Measurements from ENCODE around the gene TMEM117.

TMEM117 gene

GRCh38 chr12:43815416-43815815 is 20.5 kb upstream of the TMEM117 start:
- Histone ChIP-seq H3K79me2 (ENCODE audit: low read length) (no peaks in the 10 kb centered on the region), H3K27me3 (ENCODE audit: low read depth, low read length) (no peaks in the 10 kb centered on the region), H3K36me3 (replicated peaks; ENCODE audit: low read depth, low read length) (no peaks in the 10 kb centered on the region), H3K9ac (ENCODE audit: low read length) (no peak overlapping the region), H3K4me3 (ENCODE audit: low read length) (no peak overlapping the region), H3K4me2 (ENCODE audit: low read length) (no peak overlapping the region), H3K9me3 (ENCODE audit: insufficient read depth, low read length) (no peaks in the 10 kb centered on the region), H2AFZ (ENCODE audit: low read depth, low read length) (no peak overlapping the region), H4K20me1 (ENCODE audit: insufficient read depth, low read length) (no peaks in the 10 kb centered on the region), H3K27ac (ENCODE audit: low read length) (no peak overlapping the region), H3K4me1 (ENCODE audit: low read length) (no peaks in the 10 kb centered on the region)
- no peak for TF ChIP-seq CTCF (IDR thresholded peaks at IDR 0.05; ENCODE audit: low read depth, low read length)
- TF ChIP-seq EZH2phosphoT487 (IDR thresholded peaks at IDR 0.05; ENCODE audit: low read depth), result no peak

- H3K4me2 ChIP-seq (ENCODE audit: low read length), result no peak overlapping the region
- no peaks in the 10 kb centered on the region for H3K36me3 ChIP-seq (replicated peaks; ENCODE audit: low read depth, low read length)
- H3K4me3 ChIP-seq (ENCODE audit: low read length), result no peak overlapping the region
- H3K9me3 ChIP-seq (ENCODE audit: insufficient read depth, low read length), result no peaks in the 10 kb centered on the region
- H2AFZ ChIP-seq (ENCODE audit: low read depth, low read length), result no peak overlapping the region
- H3K27me3 ChIP-seq (ENCODE audit: low read depth, low read length), result no peaks in the 10 kb centered on the region
- TF ChIP-seq EZH2phosphoT487 (IDR thresholded peaks at IDR 0.05; ENCODE audit: low read depth), result no peak
- TF ChIP-seq CTCF (IDR thresholded peaks at IDR 0.05; ENCODE audit: low read depth, low read length), result no peak
- no peaks in the 10 kb centered on the region for H4K20me1 ChIP-seq (ENCODE audit: insufficient read depth, low read length)
- H3K9ac ChIP-seq (ENCODE audit: low read length), result no peak overlapping the region
- no peaks in the 10 kb centered on the region for H3K4me1 ChIP-seq (ENCODE audit: low read length)
- H3K79me2 ChIP-seq (ENCODE audit: low read length), result no peaks in the 10 kb centered on the region
- no peak overlapping the region for H3K27ac ChIP-seq (ENCODE audit: low read length)
Measured at GRCh38 chr12:43816168-43816567, 19.7 kb upstream of the TMEM117 start.

GRCh38 chr12:43824207-43824775 is 11.6 kb upstream of the TMEM117 start:
- no peak overlapping the region for H3K27ac ChIP-seq (ENCODE audit: low read length)
- no peaks in the 10 kb centered on the region for H3K4me1 ChIP-seq (ENCODE audit: low read length)
- no peak overlapping the region for H3K4me3 ChIP-seq (ENCODE audit: low read length)
- H3K36me3 ChIP-seq (replicated peaks; ENCODE audit: low read depth, low read length), result no peaks in the 10 kb centered on the region
- TF ChIP-seq CTCF (IDR thresholded peaks at IDR 0.05; ENCODE audit: low read depth, low read length) (no peak), EZH2phosphoT487 (IDR thresholded peaks at IDR 0.05; ENCODE audit: low read depth) (no peak)
- no peaks in the 10 kb centered on the region for H3K9me3 ChIP-seq (ENCODE audit: insufficient read depth, low read length)
- no peaks in the 10 kb centered on the region for H3K27me3 ChIP-seq (ENCODE audit: low read depth, low read length)
- no peaks in the 10 kb centered on the region for H4K20me1 ChIP-seq (ENCODE audit: insufficient read depth, low read length)
- H3K79me2 ChIP-seq (ENCODE audit: low read length), result no peaks in the 10 kb centered on the region
- H3K9ac ChIP-seq (ENCODE audit: low read length), result no peak overlapping the region
- H2AFZ ChIP-seq (ENCODE audit: low read depth, low read length), result no peak overlapping the region
- H3K4me2 ChIP-seq (ENCODE audit: low read length), result no peak overlapping the region

- H3K4me2 ChIP-seq (ENCODE audit: low read length), result no peak overlapping the region
- H3K9me3 ChIP-seq (ENCODE audit: insufficient read depth, low read length), result no peaks in the 10 kb centered on the region
- H3K79me2 ChIP-seq (ENCODE audit: low read length), result no peaks in the 10 kb centered on the region
- no peaks in the 10 kb centered on the region for H4K20me1 ChIP-seq (ENCODE audit: insufficient read depth, low read length)
- no peak overlapping the region for H3K4me3 ChIP-seq (ENCODE audit: low read length)
- TF ChIP-seq CTCF (IDR thresholded peaks at IDR 0.05; ENCODE audit: low read depth, low read length) (no peak), EZH2phosphoT487 (IDR thresholded peaks at IDR 0.05; ENCODE audit: low read depth) (no peak)
- no peaks in the 10 kb centered on the region for H3K36me3 ChIP-seq (replicated peaks; ENCODE audit: low read depth, low read length)
- no peaks in the 10 kb centered on the region for H3K4me1 ChIP-seq (ENCODE audit: low read length)
- no peak overlapping the region for H3K9ac ChIP-seq (ENCODE audit: low read length)
- H2AFZ ChIP-seq (ENCODE audit: low read depth, low read length), result no peak overlapping the region
- no peak overlapping the region for H3K27ac ChIP-seq (ENCODE audit: low read length)
- H3K27me3 ChIP-seq (ENCODE audit: low read depth, low read length), result no peaks in the 10 kb centered on the region
Measured at GRCh38 chr12:43826681-43827080, 9.2 kb upstream of the TMEM117 start.
